CD4-positive, alpha-beta T cell (primary cell): ENCODE measurements around the gene PHF10. TPM values are rescaled to one million over a fixed set of nuclear protein-coding genes. Genes with fewer than 3 reads are reported as not detected.

ENCODE experiments used
- ATAC-seq: fragments of 200-7000 bp; cut with Tn5 transposase; one replicate; pipeline ENCODE4 v1.10.0; 2022; ENCODE audit warnings: mild to moderate bottlenecking; ENCODE audit not compliant: poor library complexity
- CTCF ChIA-PET: fragments of 350-600 bp; sonication (Branson Sonifier 250); formaldehyde crosslinking; loops from one replicate; lab custom pipeline; 2021; ENCODE audit warnings: antibody characterized with exemption, inconsistent platforms; lab: Charles Lee
- POLR2A ChIA-PET: fragments of 350-600 bp; sonication (Branson Sonifier 250); formaldehyde crosslinking; loops from one replicate; lab custom pipeline; 2021; ENCODE audit warnings: antibody characterized with exemption, inconsistent platforms; lab: Charles Lee
- DNase-seq, 14 experiments: peaks; one replicate each; pipeline ENCODE4 v3.0.0-alpha.2; 2013 to 2020; ENCODE audit warnings: mixed read lengths in 2 of 14
- H3K27ac ChIP-seq, 2 donors: one replicate each; pipeline versions ENCODE4 v1.5.1 to v1.7.0; 2013; ENCODE audit warnings: low read length in 2 of 2, low read depth in 1 of 2, mild to moderate bottlenecking in 1 of 2
- H3K27me3 ChIP-seq, 2 experiments: 1 replicate in 1 of 2; 2 replicates in 1 of 2; pipeline versions ENCODE4 v1.6.1 to v1.7.0; 2013; ENCODE audit warnings: low read length in 2 of 2, control low read depth in 1 of 2, mild to moderate bottlenecking in 1 of 2, moderate library complexity in 1 of 2; ENCODE audit not compliant: insufficient read depth in 2 of 2, control insufficient read depth in 1 of 2
- H3K36me3 ChIP-seq: one replicate; pipeline ENCODE4 v1.6.1; 2013; ENCODE audit warnings: low read length, control low read depth; ENCODE audit not compliant: insufficient read depth
- H3K4me1 ChIP-seq: one replicate; pipeline ENCODE4 v1.6.1; 2013; ENCODE audit warnings: low read length, control low read depth; ENCODE audit not compliant: insufficient read depth
- H3K4me3 ChIP-seq: one replicate; pipeline ENCODE4 v1.5.1; 2013; ENCODE audit warnings: mild to moderate bottlenecking, low read length, moderate library complexity
- H3K9me3 ChIP-seq, 2 experiments: 1 replicate in 1 of 2; 2 replicates in 1 of 2; pipeline versions ENCODE4 v1.6.1 to v1.7.0; 2013; ENCODE audit warnings: low read length in 2 of 2, mild to moderate bottlenecking in 2 of 2, control low read depth in 1 of 2, moderate library complexity in 1 of 2; ENCODE audit not compliant: control insufficient read depth in 1 of 2, insufficient read depth in 1 of 2
- H3K27ac Mint-ChIP-seq: one replicate; pipeline ENCODE4 v1.8.0; 2020; ENCODE audit warnings: mixed read lengths
- H3K27me3 Mint-ChIP-seq: one replicate; pipeline ENCODE4 v1.8.0; 2021; ENCODE audit warnings: mixed read lengths
- H3K36me3 Mint-ChIP-seq: one replicate; pipeline ENCODE4 v1.8.0; 2021; ENCODE audit warnings: low read depth, mixed read lengths
- H3K4me1 Mint-ChIP-seq: one replicate; pipeline ENCODE4 v1.8.0; 2021; ENCODE audit warnings: low read depth, mixed read lengths
- H3K4me3 Mint-ChIP-seq: one replicate; pipeline ENCODE4 v1.8.0; 2020; ENCODE audit warnings: mild to moderate bottlenecking, mixed read lengths
- H3K9me3 Mint-ChIP-seq: one replicate; pipeline ENCODE4 v1.8.0; 2020; ENCODE audit warnings: mixed read lengths
- CTCF ChIP-seq: fragments of 200-600 bp; IDR thresholded peaks from one replicate; pipeline ENCODE4 v1.8.0; 2022; ENCODE audit warnings: antibody characterized with exemption, mild to moderate bottlenecking
- intact Hi-C, 2 experiments: fragments of 100-400 bp; cut with DNase I in 1 of 2; cut with micrococcal nuclease in 1 of 2; formaldehyde crosslinking; loops; one replicate each; pipeline versions ENCODE4 v1.15.1 to v1.9.0; 2023 to 2025; cut with DNase I, micrococcal nuclease
- total RNA-seq, 174 experiments: library from RNA in 2 of 174; stranded (reverse) in 2 of 174; gene quantifications; one replicate each; pipeline ENCODE4 v1.2.3 and lab custom pipeline; 2021 to 2026

Gene PHF10
- total RNA-seq, 2 experiments from 2014 or later, result 93.9 to 97.8 TPM

DNA sequence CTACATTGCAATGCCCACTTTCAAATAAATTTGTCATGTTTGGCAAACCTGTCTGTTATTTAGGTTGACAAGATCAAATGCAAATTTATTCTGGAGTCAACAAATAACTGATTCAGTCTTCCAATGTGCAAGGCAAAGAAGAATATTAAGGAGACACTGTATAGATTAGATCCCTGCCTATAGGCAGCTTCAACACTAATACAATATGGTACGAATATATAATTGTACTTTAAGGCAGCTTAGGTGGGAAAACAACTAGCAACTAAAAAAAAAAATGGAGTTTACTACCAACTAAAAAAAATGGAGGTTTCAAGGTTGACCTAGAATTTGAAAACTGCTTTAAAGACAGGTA lies 1.7 kb upstream of the PHF10 start:
- H3K4me1 ChIP-seq, result peaks cover 15% of the 10 kb centered on the region
- no peak for ATAC-seq
- H3K36me3 ChIP-seq, result no peaks in the 10 kb centered on the region
- peaks cover 34% of the 10 kb centered on the region for H3K4me1 Mint-ChIP-seq
- no peaks in the 10 kb centered on the region for H3K27me3 Mint-ChIP-seq
- H3K4me3 ChIP-seq, result no peak overlapping the region
- H3K27ac ChIP-seq, result no peak overlapping the region
- TF ChIP-seq CTCF, result no peak
- H3K4me3 Mint-ChIP-seq, result peak overlapping the region; percentile 90
- H3K27ac Mint-ChIP-seq, result peak overlapping the region; percentile 92
- no peaks in the 10 kb centered on the region for H3K9me3 ChIP-seq
- H3K9me3 Mint-ChIP-seq, result no peaks in the 10 kb centered on the region
- H3K36me3 Mint-ChIP-seq, result peaks cover 22% of the 10 kb centered on the region
- no peaks in the 10 kb centered on the region for H3K27me3 ChIP-seq
- intact Hi-C loops, result loop anchor here in 1 of 2 experiments (10.0 kb wide), 1 partner anchor 829 kb away; the partner anchor contains the start of genes PSMB1 and TBP
- DNase-seq, result no peak
- CTCF ChIA-PET, result interaction anchor here (1.1 kb wide), 1 partner anchor 64 kb away, joined by 3 read pairs; no protein-coding TSS in a partner anchor
- POLR2A ChIA-PET, result interaction anchor here (1.0 to 13.2 kb wide), 6 partner anchors 15 to 827 kb away, joined by 3 to 230 read pairs (median 10); partner anchors contain the start of genes C6orf120, DYNLT2, ERMARD and PSMB1

DNA sequence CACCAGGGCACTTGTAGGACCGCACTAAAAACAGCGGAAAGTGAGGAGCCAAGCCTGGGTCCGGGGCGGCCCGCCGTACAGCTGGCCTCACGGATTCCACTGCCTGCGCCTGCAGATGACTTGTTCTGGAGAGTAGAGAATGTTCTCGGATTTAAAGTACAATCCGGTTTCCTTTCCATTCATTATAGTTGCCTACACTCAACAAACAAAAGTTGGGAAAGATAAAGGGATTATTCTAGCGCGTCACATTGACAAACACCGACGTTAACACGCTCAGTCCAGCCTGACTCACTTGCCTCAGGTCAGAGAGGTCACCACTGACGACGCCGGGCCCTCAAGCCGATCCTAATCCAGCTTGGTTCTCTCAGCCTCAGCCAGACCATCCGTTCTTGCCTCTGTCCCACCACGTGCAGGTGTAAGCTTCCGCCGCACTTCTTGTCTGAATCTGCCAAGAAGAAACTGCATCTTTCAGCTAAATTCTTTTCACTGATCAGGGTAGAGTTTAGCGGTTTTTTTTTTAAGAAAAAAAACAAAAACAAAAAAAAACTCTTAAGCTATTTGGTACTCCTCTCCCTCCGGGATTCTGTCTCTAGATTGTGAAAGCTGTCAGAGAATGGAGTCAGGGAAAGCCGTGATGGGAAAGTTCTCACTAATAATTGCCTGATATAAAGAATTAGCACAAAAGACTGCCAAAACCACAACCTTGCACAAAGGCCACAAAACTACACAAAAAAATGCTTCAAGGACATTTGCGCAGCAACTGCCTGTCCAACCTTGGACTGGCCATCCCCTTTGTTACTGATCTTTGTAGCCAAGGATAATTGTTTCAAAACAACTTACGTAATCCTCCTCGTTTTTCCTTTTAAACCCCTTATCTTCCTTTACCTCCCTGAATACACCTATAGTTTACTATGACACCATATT lies 1.1 kb upstream of the PHF10 start:
- ATAC-seq (no peak), DNase-seq (peak in 5 of 14 experiments; percentile 2 to 60 (median 19))
- CTCF ChIA-PET, result interaction anchor here (0.7 to 1.1 kb wide), 2 partner anchors 64 to 65 kb away, joined by 3 read pairs; no protein-coding TSS in a partner anchor
- peak overlapping the region; percentile 90 for H3K4me3 Mint-ChIP-seq
- Histone ChIP-seq H3K4me3 (peak overlapping the region; percentile 64), H3K36me3 (no peaks in the 10 kb centered on the region), H3K27ac (peak overlapping the region; percentile 18 to 35), H3K27me3 (no peaks in the 10 kb centered on the region), H3K9me3 (no peaks in the 10 kb centered on the region), H3K4me1 (peaks cover 15% of the 10 kb centered on the region)
- H3K27ac Mint-ChIP-seq, result peak overlapping the region; percentile 92
- H3K27me3 Mint-ChIP-seq, result no peaks in the 10 kb centered on the region
- POLR2A ChIA-PET, result interaction anchor here (0.7 to 13.2 kb wide), 11 partner anchors 10 to 859 kb away, joined by 3 to 230 read pairs (median 6); partner anchors contain the start of genes C6orf120, DYNLT2, ERMARD and PDCD2
- H3K36me3 Mint-ChIP-seq, result peaks cover 24% of the 10 kb centered on the region
- no peak for TF ChIP-seq CTCF
- peaks cover 41% of the 10 kb centered on the region for H3K4me1 Mint-ChIP-seq
- H3K9me3 Mint-ChIP-seq, result no peaks in the 10 kb centered on the region
- intact Hi-C loops, result loop anchor here in 1 of 2 experiments (10.0 kb wide), 1 partner anchor 829 kb away; the partner anchor contains the start of genes PSMB1 and TBP

GRCh38 chr6:169723991-169724493 lies 258 bp downstream of the PHF10 start:
- TF ChIP-seq CTCF, result no peak
- Mint-ChIP-seq H3K4me3 (no peak overlapping the region), H3K36me3 (peaks cover 34% of the 10 kb centered on the region), H3K27ac (no peak overlapping the region), H3K9me3 (no peaks in the 10 kb centered on the region), H3K4me1 (peaks cover 54% of the 10 kb centered on the region), H3K27me3 (no peaks in the 10 kb centered on the region)
- no peaks in the 10 kb centered on the region for H3K27me3 ChIP-seq
- peak; percentile 33 for ATAC-seq
- no peaks in the 10 kb centered on the region for H3K9me3 ChIP-seq
- intact Hi-C loops, result loop anchor here (1.0 to 10.0 kb wide), 4 partner anchors 21 to 831 kb away; partner anchors contain the start of genes C6orf120 (in 2 of the 2), DYNLT2 (in 2 of the 2), ERMARD (in 2 of the 2) and WDR27 (in 2 of the 2)
- no peaks in the 10 kb centered on the region for H3K36me3 ChIP-seq
- H3K27ac ChIP-seq, result no peak overlapping the region
- H3K4me1 ChIP-seq, result peaks cover 15% of the 10 kb centered on the region
- peak in 13 of 14 experiments; percentile 11 to 83 (median 41) for DNase-seq
- ChIA-PET POLR2A (interaction anchor here (0.7 to 13.2 kb wide), 14 partner anchors 11 to 860 kb away, joined by 3 to 230 read pairs (median 6); partner anchors contain the start of genes C6orf120, DYNLT2, ERMARD and PDCD2), CTCF (interaction anchor here (0.7 kb wide), 1 partner anchor 25 kb away, joined by 3 read pairs; no protein-coding TSS in a partner anchor)
- no peak overlapping the region for H3K4me3 ChIP-seq
